ENCODE data around the gene L1CAM. TPM values are rescaled to one million over a fixed set of nuclear protein-coding genes. Genes with fewer than 3 reads are reported as not detected.

Gene L1CAM
- total and polyA plus RNA-seq, 2 experiments from 2014 or later, result 0.33 to 0.69 TPM

GRCh38 chrX:153885208-153885787, 675 bp downstream of the L1CAM start:
- no peak overlapping the region for H3K27ac ChIP-seq
- no peak for TF ChIP-seq EZH2 (IDR thresholded peaks at IDR 0.05; ENCODE audit: borderline replicate concordance)
- no peak for TF ChIP-seq EZH2phosphoT487 (IDR thresholded peaks at IDR 0.05; ENCODE audit: low read depth, severe bottlenecking, unreplicated experiment)
- no peak for TF ChIP-seq CTCF (IDR thresholded peaks at IDR 0.05; ENCODE audit: poor library complexity)
- no peaks in the 10 kb centered on the region for H3K9me3 ChIP-seq (ENCODE audit: low read depth)
- H3K4me1 ChIP-seq (ENCODE audit: insufficient read depth), result no peaks in the 10 kb centered on the region
- H3K9me2 ChIP-seq (replicated peaks; ENCODE audit: insufficient read depth), result no peaks in the 10 kb centered on the region
- H4K20me1 ChIP-seq (ENCODE audit: insufficient read depth, poor library complexity, severe bottlenecking), result no peaks in the 10 kb centered on the region
- peak overlapping the region; percentile 53 for H3K4me2 ChIP-seq
- DNase-seq (ENCODE audit: low spot score), result no peak
- 48% methylated on average over 15 of the region's 32 CpGs for WGBS (ENCODE audit: low lambda C conversion rate, missing lambda C conversion rate)
- H3K79me2 ChIP-seq, result no peaks in the 10 kb centered on the region
- H3K36me3 ChIP-seq (replicated peaks; ENCODE audit: insufficient read depth, low read depth), result no peaks in the 10 kb centered on the region
- H2AFZ ChIP-seq, result no peak overlapping the region
- H3K27me3 ChIP-seq, result peaks cover 29% of the 10 kb centered on the region
- H3K4me3 ChIP-seq, result no peak overlapping the region

- Histone ChIP-seq H3K27me3 (peaks cover 29% of the 10 kb centered on the region), H3K27ac (no peak overlapping the region), H3K36me3 (replicated peaks; ENCODE audit: insufficient read depth, low read depth) (no peaks in the 10 kb centered on the region), H3K9me3 (ENCODE audit: low read depth) (no peaks in the 10 kb centered on the region), H2AFZ (no peak overlapping the region), H3K9me2 (replicated peaks; ENCODE audit: insufficient read depth) (no peaks in the 10 kb centered on the region), H3K79me2 (no peaks in the 10 kb centered on the region), H3K4me2 (no peak overlapping the region), H3K4me3 (no peak overlapping the region), H3K4me1 (ENCODE audit: insufficient read depth) (no peaks in the 10 kb centered on the region), H4K20me1 (ENCODE audit: insufficient read depth, poor library complexity, severe bottlenecking) (no peaks in the 10 kb centered on the region)
- no peak for TF ChIP-seq EZH2 (IDR thresholded peaks at IDR 0.05; ENCODE audit: borderline replicate concordance)
- TF ChIP-seq CTCF (IDR thresholded peaks at IDR 0.05; ENCODE audit: poor library complexity), result no peak
- TF ChIP-seq EZH2phosphoT487 (IDR thresholded peaks at IDR 0.05; ENCODE audit: low read depth, severe bottlenecking, unreplicated experiment), result no peak
- WGBS (ENCODE audit: low lambda C conversion rate, missing lambda C conversion rate), result 71% methylated on average over 6 of the region's 6 CpGs
- DNase-seq (ENCODE audit: low spot score), result no peak
Observed at GRCh38 chrX:153884590-153884989, 1.4 kb downstream of the L1CAM start.

- Histone ChIP-seq H3K27me3 (peaks cover 29% of the 10 kb centered on the region), H3K9me3 (ENCODE audit: low read depth) (no peaks in the 10 kb centered on the region), H3K79me2 (no peaks in the 10 kb centered on the region), H3K36me3 (replicated peaks; ENCODE audit: insufficient read depth, low read depth) (no peaks in the 10 kb centered on the region), H2AFZ (no peak overlapping the region), H3K4me2 (no peak overlapping the region), H3K27ac (no peak overlapping the region), H3K4me1 (ENCODE audit: insufficient read depth) (no peaks in the 10 kb centered on the region), H3K4me3 (no peak overlapping the region), H3K9me2 (replicated peaks; ENCODE audit: insufficient read depth) (no peaks in the 10 kb centered on the region), H4K20me1 (ENCODE audit: insufficient read depth, poor library complexity, severe bottlenecking) (no peaks in the 10 kb centered on the region)
- no peak for DNase-seq (ENCODE audit: low spot score)
- TF ChIP-seq CTCF (IDR thresholded peaks at IDR 0.05; ENCODE audit: poor library complexity) (no peak), EZH2phosphoT487 (IDR thresholded peaks at IDR 0.05; ENCODE audit: low read depth, severe bottlenecking, unreplicated experiment) (no peak), EZH2 (IDR thresholded peaks at IDR 0.05; ENCODE audit: borderline replicate concordance) (no peak)
- WGBS (ENCODE audit: low lambda C conversion rate, missing lambda C conversion rate), result 64% methylated on average over 13 of the region's 13 CpGs
Observed at GRCh38 chrX:153884136-153884535, 1.8 kb downstream of the L1CAM start.
